DND-41 (cell line): Measurements from ENCODE around the gene TXNDC2.
"Not testable (repeated sequence)": the region's sequence is repeated elsewhere in the genome, so short reads cannot be mapped to it uniquely, and the experiment has no call there.

Experiments
- ATAC-seq: fragments of 200-7000 bp; cut with Tn5 transposase; 3 replicates; pipeline ENCODE4 v1.9.1; 2021; ENCODE audit warnings: low read depth; ENCODE audit not compliant: insufficient read depth
- DNase-seq: peaks from one replicate; pipeline ENCODE4 v3.0.0-alpha.2; 2020
- H2AFZ ChIP-seq: 2 replicates; pipeline ENCODE4 v1.6.0; 2012; ENCODE audit warnings: low read depth, low read length
- H3K27ac ChIP-seq: 2 replicates; pipeline ENCODE4 v1.5.1; 2012; ENCODE audit warnings: low read length, inconsistent platforms
- H3K27me3 ChIP-seq: fragments of 200-600 bp; sonication (generic); 2 replicates; pipeline ENCODE4 v1.6.0; 2012; ENCODE audit warnings: low read length, mild to moderate bottlenecking, inconsistent platforms; ENCODE audit not compliant: insufficient read depth, poor library complexity
- H3K36me3 ChIP-seq: 2 replicates; pipeline ENCODE4 v1.5.1; 2012; ENCODE audit warnings: low read length, inconsistent platforms; ENCODE audit not compliant: insufficient read depth
- H3K4me1 ChIP-seq: 2 replicates; pipeline ENCODE4 v1.5.1; 2012; ENCODE audit warnings: mild to moderate bottlenecking, low read length; ENCODE audit not compliant: insufficient read depth
- H3K4me2 ChIP-seq: 2 replicates; pipeline ENCODE4 v1.6.0; 2012; ENCODE audit warnings: mild to moderate bottlenecking, moderate library complexity, low read length, inconsistent platforms; ENCODE audit not compliant: insufficient read depth
- H3K4me3 ChIP-seq, 2 experiments: fragments of 200-600 bp in 1 of 2; shearing (Covaris generic) in 1 of 2; 2 replicates each; pipeline ENCODE4 v1.5.1; 2012 to 2016; ENCODE audit warnings: inconsistent platforms in 2 of 2, low read length in 2 of 2, mild to moderate bottlenecking in 2 of 2, low read depth in 1 of 2, moderate library complexity in 1 of 2
- H3K79me2 ChIP-seq: 2 replicates; pipeline ENCODE4 v1.6.0; 2012; ENCODE audit warnings: low read length, inconsistent platforms; ENCODE audit not compliant: insufficient read depth
- H3K9ac ChIP-seq: 2 replicates; pipeline ENCODE4 v1.6.0; 2012; ENCODE audit warnings: low read depth, mild to moderate bottlenecking, inconsistent platforms, low read length, moderate library complexity
- H3K9me3 ChIP-seq: 2 replicates; pipeline ENCODE4 v1.5.1; 2012; ENCODE audit warnings: low read length, moderate library complexity, mild to moderate bottlenecking, inconsistent platforms; ENCODE audit not compliant: insufficient read depth, severe bottlenecking
- H4K20me1 ChIP-seq: 2 replicates; pipeline ENCODE4 v1.6.0; 2012; ENCODE audit warnings: low read length; ENCODE audit not compliant: insufficient read depth
- CTCF ChIP-seq: IDR thresholded peaks from 2 replicates; pipeline ENCODE4 v1.5.1; 2012; ENCODE audit warnings: borderline replicate concordance, low read length, moderate library complexity, mild to moderate bottlenecking; ENCODE audit not compliant: poor library complexity, severe bottlenecking; ENCODE audit errors: extremely low read depth
- EZH2 ChIP-seq: IDR thresholded peaks from 3 replicates; pipeline ENCODE4 v1.6.1; 2012; ENCODE audit warnings: borderline replicate concordance, low read depth, mild to moderate bottlenecking, moderate library complexity, low read length, inconsistent platforms; ENCODE audit not compliant: severe bottlenecking

The TXNDC2 gene

GRCh38 chr18:9910071-9910470 lies 24.3 kb downstream of the TXNDC2 start:
- no peak overlapping the region for H3K4me2 ChIP-seq
- H3K9me3 ChIP-seq: no peaks in the 10 kb centered on the region
- peaks cover 30% of the 10 kb centered on the region for H3K27me3 ChIP-seq
- H3K4me3 ChIP-seq: no peak overlapping the region
- TF ChIP-seq EZH2: no peak
- no peak for TF ChIP-seq CTCF
- peaks cover 5% of the 10 kb centered on the region for H4K20me1 ChIP-seq
- no peaks in the 10 kb centered on the region; the same call in 1 of the 2 replicates for H3K36me3 ChIP-seq
- H2AFZ ChIP-seq: no peak overlapping the region
- H3K79me2 ChIP-seq: peaks cover 13% of the 10 kb centered on the region
- no peak overlapping the region for H3K27ac ChIP-seq
- DNase-seq (no peak), ATAC-seq (no peak)
- peaks cover 8% of the 10 kb centered on the region for H3K4me1 ChIP-seq
- H3K9ac ChIP-seq: no peak overlapping the region

GRCh38 chr18:9910661-9911060 lies 24.9 kb downstream of the TXNDC2 start:
- H3K4me3 ChIP-seq: no peak overlapping the region
- no peak for TF ChIP-seq CTCF
- TF ChIP-seq EZH2: no peak
- H3K79me2 ChIP-seq: peaks cover 19% of the 10 kb centered on the region
- H3K36me3 ChIP-seq: no peaks in the 10 kb centered on the region; the same call in 1 of the 2 replicates
- ATAC-seq: no peak
- peaks cover 27% of the 10 kb centered on the region for H3K27me3 ChIP-seq
- H4K20me1 ChIP-seq: peaks cover 10% of the 10 kb centered on the region
- no peak for DNase-seq
- H3K9ac ChIP-seq: no peak overlapping the region
- H2AFZ ChIP-seq: no peak overlapping the region
- H3K4me1 ChIP-seq: peaks cover 14% of the 10 kb centered on the region
- H3K9me3 ChIP-seq: no peaks in the 10 kb centered on the region
- no peak overlapping the region for H3K27ac ChIP-seq
- no peak overlapping the region for H3K4me2 ChIP-seq

GRCh38 chr18:9911226-9911625 lies 25.5 kb downstream of the TXNDC2 start:
- Histone ChIP-seq H3K4me3 (no peak overlapping the region), H3K9me3 (no peaks in the 10 kb centered on the region), H3K79me2 (peaks cover 25% of the 10 kb centered on the region), H3K9ac (no peak overlapping the region), H2AFZ (no peak overlapping the region), H3K4me2 (no peak overlapping the region), H3K4me1 (peaks cover 20% of the 10 kb centered on the region), H4K20me1 (peaks cover 16% of the 10 kb centered on the region), H3K27me3 (peaks cover 21% of the 10 kb centered on the region), H3K36me3 (no peaks in the 10 kb centered on the region; the same call in 1 of the 2 replicates), H3K27ac (no peak overlapping the region)
- ATAC-seq (no peak), DNase-seq (no peak)
- no peak for TF ChIP-seq EZH2
- TF ChIP-seq CTCF: no peak

- ATAC-seq, H3K4me3 ChIP-seq, H3K27ac ChIP-seq, H3K9ac ChIP-seq, DNase-seq, H3K9me3 ChIP-seq, H3K36me3 ChIP-seq: not testable (repeated sequence)
- Histone ChIP-seq H2AFZ (0 out of 2 replicates have a peak overlapping the region, but pooled peaks have one; percentile 96), H3K79me2 (peaks cover 35% of the 10 kb centered on the region), H3K27me3 (peaks cover 13% of the 10 kb centered on the region), H3K4me1 (peaks cover 29% of the 10 kb centered on the region), H3K4me2 (peak overlapping the region; percentile 85; the same call in 1 of the 2 replicates), H4K20me1 (peaks cover 26% of the 10 kb centered on the region)
Measured at GRCh38 chr18:9912285-9912684, 26.5 kb downstream of the TXNDC2 start.
